K562 (cell line): ENCODE measurements around the gene POLG. TPM values are rescaled to one million over a fixed set of nuclear protein-coding genes. Genes with fewer than 3 reads are reported as not detected.

Experiments
- ATF7 ChIP-seq: fragments of 450-650 bp; IDR thresholded peaks from 2 replicates; pipeline ENCODE4 v1.7.1; 2014; ENCODE audit warnings: mild to moderate bottlenecking, moderate library complexity
- CREB3 ChIP-seq: fragments of 450-650 bp; conservative IDR thresholded peaks from 2 replicates; pipeline ENCODE4 v1.6.1; 2016; ENCODE audit warnings: missing genetic modification characterization, low read depth, mild to moderate bottlenecking, missing compliant biosample characterization, moderate library complexity
- E2F4 ChIP-seq: sonication (generic); formaldehyde crosslinking; IDR thresholded peaks from 2 replicates; pipeline ENCODE4 v1.8.0; 2022; ENCODE audit warnings: mild to moderate bottlenecking, low read depth, missing genetic modification reagents
- EHMT2 ChIP-seq: fragments of 450-650 bp; IDR thresholded peaks from 2 replicates; pipeline ENCODE4 v1.6.1; 2018; ENCODE audit warnings: antibody characterized with exemption
- HDAC1 ChIP-seq, 2 experiments: fragments of 450-650 bp; IDR thresholded peaks; 2 replicates each; pipeline ENCODE4 v1.6.1; 2016 to 2017; ENCODE audit warnings: inconsistent platforms in 1 of 2, mild to moderate bottlenecking in 1 of 2, moderate library complexity in 1 of 2
- HINFP ChIP-seq: fragments of 450-650 bp; conservative IDR thresholded peaks from 2 replicates; pipeline ENCODE4 v1.6.1; 2016; ENCODE audit warnings: missing genetic modification characterization, low read depth, mild to moderate bottlenecking, control low read depth, missing compliant biosample characterization
- MYNN ChIP-seq, 2 experiments: sonication (generic); formaldehyde crosslinking in 1 of 2; IDR thresholded peaks; 2 replicates each; pipeline versions ENCODE4 v1.5.0 to v1.6.1; 2016 to 2020; ENCODE audit warnings: antibody characterized with exemption in 1 of 2, missing genetic modification reagents in 1 of 2
- PPARD ChIP-seq: fragments of 250-450 bp; sonication (Bioruptor Pico); IDR thresholded peaks from 2 replicates; pipeline ENCODE4 v1.8.0; 2022; ENCODE audit warnings: inconsistent platforms, mild to moderate bottlenecking, moderate library complexity
- REST ChIP-seq, 2 experiments: fragments of 450-650 bp; formaldehyde crosslinking in 1 of 2; IDR thresholded peaks; 2 replicates each; pipeline versions ENCODE4 v1.4.0 to v1.6.1; 2014 to 2020; ENCODE audit warnings: mild to moderate bottlenecking in 2 of 2, borderline replicate concordance in 1 of 2, low read depth in 1 of 2
- SRF ChIP-seq, 2 experiments: fragments of 250-450, 450-650 bp in 1 of 2; sonication (Bioruptor Pico) in 1 of 2; sonication (generic) in 1 of 2; formaldehyde crosslinking; IDR thresholded peaks; 2 replicates each; pipeline versions ENCODE4 v1.5.0 to v1.5.1; 2020 to 2022; ENCODE audit warnings: mild to moderate bottlenecking in 1 of 2, missing genetic modification reagents in 1 of 2
- ZNF143 ChIP-seq: sonication (generic); formaldehyde crosslinking; IDR thresholded peaks from 2 replicates; pipeline ENCODE4 v1.9.0; 2022; ENCODE audit warnings: mild to moderate bottlenecking, missing genetic modification reagents
- polyA plus RNA-seq, 8 experiments: library from polyadenylated mRNA; depleted of rRNA in 4 of 8; stranded (reverse) in 5 of 8; unstranded in 3 of 8; fragments of >200 nt; fragmentation: Nextera tagmentation in 2 of 8; fragmentation: Illumina TruSeq in 1 of 8; extraction: Ambion mirVana in 2 of 8; extraction: Trizol in 1 of 8; gene quantifications; 2 replicates each; pipeline versions ENCODE4 v1.2.1 to v1.2.3, GENCODE V29; 2011 to 2014; ENCODE audit warnings: inconsistent platforms in 1 of 8, missing spikeins in 1 of 8
- total RNA-seq, 7 experiments: library from RNA; depleted of rRNA in 6 of 7; stranded (reverse); fragments of >200 nt in 6 of 7; fragmentation: Illumina TruSeq in 2 of 7; extraction: Trizol in 2 of 7; gene quantifications; 2 replicates each; pipeline versions ENCODE4 v1.2.1 to v1.2.3, GENCODE V29; 2011 to 2021; ENCODE audit warnings: low replicate concordance in 1 of 7

Gene POLG
- total and polyA plus RNA-seq, 9 of the 15 experiments (the other 6 are each of a cell fraction or from before 2014, with no cell fraction given) = 15.2 to 83.8 (median 38.6) TPM

GRCh38 chr15:89361451-89362202 lies 27.0 kb upstream of the POLG start (continued):
- peak; percentile 99 for TF ChIP-seq REST (IDR thresholded peaks at IDR 0.05; ENCODE audit: borderline replicate concordance)
- TF ChIP-seq REST (CRISPR knock-in tag; IDR thresholded peaks at IDR 0.05; ENCODE audit: low read depth) = peak; percentile 99
- TF ChIP-seq MYNN (IDR thresholded peaks at IDR 0.05) = no peak
- TF ChIP-seq MYNN (CRISPR knock-in tag; IDR thresholded peaks at IDR 0.05) = peak; percentile 20; the same call in 1 of the 2 replicates
- TF ChIP-seq SRF (CRISPR knock-in tag; IDR thresholded peaks at IDR 0.05) = 0 out of 4 replicates have a peak, but pooled peaks of 1 of the 2 experiments have one; percentile 25
- TF ChIP-seq HDAC1 (IDR thresholded peaks at IDR 0.05) = 0 out of 4 replicates have a peak, but pooled peaks of 1 of the 2 experiments have one; percentile 31
- TF ChIP-seq EHMT2 = peak; percentile 96
- peak; percentile 45; the same call in 1 of the 2 replicates for TF ChIP-seq E2F4 (CRISPR knock-in tag)
- peak; percentile 54; the same call in 1 of the 2 replicates for TF ChIP-seq ZNF143 (CRISPR knock-in tag)
- TF ChIP-seq CREB3 (tag) = no peak
- TF ChIP-seq HINFP = no peak
- no peak for TF ChIP-seq PPARD (CRISPR knock-in tag)
- no peak for TF ChIP-seq ATF7
